Chondrocyte (in vitro differentiated cells): ENCODE measurements around the gene CSPG4. TPM values are rescaled to one million over a fixed set of nuclear protein-coding genes. Genes with fewer than 3 reads are reported as not detected.
A peak's percentile ranks its signal among the peaks of the same experiment; 100 is the strongest.
"Not testable (repeated sequence)": the region's sequence is repeated elsewhere in the genome, so short reads cannot be mapped to it uniquely, and the experiment has no call there.

Experiments used
- DNase-seq: peaks from one replicate; pipeline ENCODE4 v3.0.0; 2021; ENCODE audit warnings: mixed read lengths, low spot score
- H3K27ac Mint-ChIP-seq: one replicate; pipeline ENCODE4 v1.8.0; 2021; ENCODE audit warnings: mild to moderate bottlenecking, moderate library complexity, mixed read lengths; ENCODE audit not compliant: unreplicated experiment
- H3K27me3 Mint-ChIP-seq: 2 replicates; pipeline ENCODE4 v1.8.0; 2021; ENCODE audit warnings: low read depth, mixed read lengths
- H3K36me3 Mint-ChIP-seq: 2 replicates; pipeline ENCODE4 v1.8.0; 2021; ENCODE audit warnings: low read depth, mixed read lengths
- H3K4me1 Mint-ChIP-seq: 2 replicates; pipeline ENCODE4 v1.8.0; 2021; ENCODE audit warnings: low read depth, mild to moderate bottlenecking, mixed read lengths
- H3K4me3 Mint-ChIP-seq: one replicate; pipeline ENCODE4 v1.8.0; 2021; ENCODE audit warnings: mild to moderate bottlenecking, moderate library complexity, mixed read lengths; ENCODE audit not compliant: unreplicated experiment
- H3K9me3 Mint-ChIP-seq: 2 replicates; pipeline ENCODE4 v1.8.0; 2021; ENCODE audit warnings: low read depth, mixed read lengths
- total RNA-seq: library from RNA; stranded (reverse); gene quantifications from 3 replicates; pipeline ENCODE4 v1.2.1, GENCODE V29; 2021
- TF ChIP-seq, protein P1 (sequence below): fragments of 200-600 bp; sonication (generic); IDR thresholded peaks from 2 replicates; pipeline ENCODE4 v1.5.0; 2021; ENCODE audit warnings: antibody characterized with exemption, mild to moderate bottlenecking, moderate library complexity

The CSPG4 gene
- total RNA-seq, 1 donor from 2014 or later = 595 TPM

DNA sequence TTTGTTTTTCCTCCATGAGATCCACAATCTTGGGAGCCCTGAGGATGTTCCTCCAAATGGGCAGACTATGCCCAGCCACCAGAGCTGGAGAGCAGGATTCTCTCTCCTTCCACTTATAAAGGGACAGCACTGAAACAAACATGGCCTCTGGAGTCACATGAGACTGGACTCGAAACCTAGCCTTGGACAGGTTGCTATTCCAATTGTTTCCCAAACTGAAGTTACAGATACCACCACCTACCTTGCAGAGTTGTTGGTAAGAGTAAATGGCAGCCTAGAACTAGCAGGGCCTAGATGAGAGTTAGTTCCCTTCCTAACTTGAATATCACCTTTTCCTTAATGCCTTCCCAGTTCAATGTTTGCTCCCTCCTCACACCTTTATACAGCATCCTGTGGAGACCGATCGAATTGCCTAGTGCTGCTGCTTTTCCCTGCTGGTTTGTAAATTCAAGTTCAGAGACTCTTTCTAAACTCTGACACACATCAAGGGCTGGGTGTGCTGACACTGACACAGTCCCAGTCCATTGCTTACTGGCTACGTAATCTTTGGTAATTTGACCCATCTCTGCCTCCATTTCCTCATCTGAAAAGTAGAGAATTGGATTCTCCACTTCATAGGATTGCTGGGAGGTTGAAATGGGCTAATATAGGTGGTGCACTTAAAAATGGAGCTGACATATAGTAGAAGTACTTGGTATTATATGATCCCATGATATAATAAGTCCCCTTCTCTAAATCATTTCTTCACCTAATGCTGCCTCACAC is 75.2 kb downstream of the CSPG4 start:
- no peak for DNase-seq
- TF ChIP-seq, protein P1, sequence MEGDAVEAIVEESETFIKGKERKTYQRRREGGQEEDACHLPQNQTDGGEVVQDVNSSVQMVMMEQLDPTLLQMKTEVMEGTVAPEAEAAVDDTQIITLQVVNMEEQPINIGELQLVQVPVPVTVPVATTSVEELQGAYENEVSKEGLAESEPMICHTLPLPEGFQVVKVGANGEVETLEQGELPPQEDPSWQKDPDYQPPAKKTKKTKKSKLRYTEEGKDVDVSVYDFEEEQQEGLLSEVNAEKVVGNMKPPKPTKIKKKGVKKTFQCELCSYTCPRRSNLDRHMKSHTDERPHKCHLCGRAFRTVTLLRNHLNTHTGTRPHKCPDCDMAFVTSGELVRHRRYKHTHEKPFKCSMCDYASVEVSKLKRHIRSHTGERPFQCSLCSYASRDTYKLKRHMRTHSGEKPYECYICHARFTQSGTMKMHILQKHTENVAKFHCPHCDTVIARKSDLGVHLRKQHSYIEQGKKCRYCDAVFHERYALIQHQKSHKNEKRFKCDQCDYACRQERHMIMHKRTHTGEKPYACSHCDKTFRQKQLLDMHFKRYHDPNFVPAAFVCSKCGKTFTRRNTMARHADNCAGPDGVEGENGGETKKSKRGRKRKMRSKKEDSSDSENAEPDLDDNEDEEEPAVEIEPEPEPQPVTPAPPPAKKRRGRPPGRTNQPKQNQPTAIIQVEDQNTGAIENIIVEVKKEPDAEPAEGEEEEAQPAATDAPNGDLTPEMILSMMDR = no peak
- H3K4me1 Mint-ChIP-seq = peaks cover 30% of the 10 kb centered on the region
- H3K4me3 Mint-ChIP-seq = no peak overlapping the region
- H3K27me3 Mint-ChIP-seq = no peaks in the 10 kb centered on the region
- H3K9me3 Mint-ChIP-seq = no peaks in the 10 kb centered on the region
- H3K36me3 Mint-ChIP-seq = no peaks in the 10 kb centered on the region
- H3K27ac Mint-ChIP-seq = peak overlapping the region; percentile 66

GRCh38 chr15:75636026-75636425 is 76.6 kb downstream of the CSPG4 start:
- DNase-seq = no peak
- TF ChIP-seq, protein P1 = no peak
- Mint-ChIP-seq H3K4me1 (peaks cover 26% of the 10 kb centered on the region), H3K27me3 (no peaks in the 10 kb centered on the region), H3K36me3 (no peaks in the 10 kb centered on the region), H3K9me3 (no peaks in the 10 kb centered on the region), H3K27ac (peak overlapping the region; percentile 5), H3K4me3 (no peak overlapping the region)

DNA sequence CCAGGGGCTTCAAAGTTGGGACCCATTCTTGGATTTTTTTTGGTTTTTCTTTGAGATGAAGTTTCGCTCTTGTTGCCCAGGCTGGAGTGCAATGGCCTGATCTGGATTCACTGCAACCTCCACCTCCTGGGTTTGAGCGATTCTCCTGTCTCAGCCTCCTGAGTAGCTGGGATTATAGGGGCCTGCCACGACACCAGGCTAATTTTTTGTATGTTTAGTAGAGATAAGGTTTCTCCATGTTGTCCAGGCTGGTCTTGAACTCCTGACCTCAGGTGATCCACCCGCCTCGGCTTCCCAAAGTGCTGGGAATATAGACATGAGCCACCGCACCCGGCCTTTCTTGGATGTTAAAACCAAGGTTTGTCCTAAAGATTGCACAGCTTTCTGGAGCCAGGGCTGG is 78.7 kb downstream of the CSPG4 start:
- DNase-seq, H3K9me3 Mint-ChIP-seq, H3K4me3 Mint-ChIP-seq, H3K36me3 Mint-ChIP-seq, H3K27ac Mint-ChIP-seq, H3K27me3 Mint-ChIP-seq: not testable (repeated sequence)
- H3K4me1 Mint-ChIP-seq = peaks cover 16% of the 10 kb centered on the region

DNA sequence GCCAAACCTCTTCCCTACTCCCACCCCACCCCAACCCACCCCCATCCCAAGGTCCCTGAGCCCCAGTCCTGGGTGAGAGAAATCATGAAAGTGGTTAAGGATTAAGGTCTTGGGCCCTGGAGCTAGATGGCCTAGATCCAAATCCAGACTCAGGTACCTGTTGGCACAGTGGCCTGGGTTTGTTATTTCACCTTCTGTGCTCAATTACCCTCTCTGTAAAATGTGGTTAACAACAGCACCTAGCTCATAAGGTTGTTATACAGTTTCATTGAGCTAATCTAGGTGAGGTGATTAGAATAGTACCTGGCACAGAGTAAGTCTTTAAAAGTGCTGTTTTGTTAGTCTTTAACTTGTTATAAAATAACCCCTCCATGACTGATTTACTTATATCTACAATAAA is 80.7 kb downstream of the CSPG4 start:
- H3K36me3 Mint-ChIP-seq = no peaks in the 10 kb centered on the region
- TF ChIP-seq, protein P1 = no peak

DNA sequence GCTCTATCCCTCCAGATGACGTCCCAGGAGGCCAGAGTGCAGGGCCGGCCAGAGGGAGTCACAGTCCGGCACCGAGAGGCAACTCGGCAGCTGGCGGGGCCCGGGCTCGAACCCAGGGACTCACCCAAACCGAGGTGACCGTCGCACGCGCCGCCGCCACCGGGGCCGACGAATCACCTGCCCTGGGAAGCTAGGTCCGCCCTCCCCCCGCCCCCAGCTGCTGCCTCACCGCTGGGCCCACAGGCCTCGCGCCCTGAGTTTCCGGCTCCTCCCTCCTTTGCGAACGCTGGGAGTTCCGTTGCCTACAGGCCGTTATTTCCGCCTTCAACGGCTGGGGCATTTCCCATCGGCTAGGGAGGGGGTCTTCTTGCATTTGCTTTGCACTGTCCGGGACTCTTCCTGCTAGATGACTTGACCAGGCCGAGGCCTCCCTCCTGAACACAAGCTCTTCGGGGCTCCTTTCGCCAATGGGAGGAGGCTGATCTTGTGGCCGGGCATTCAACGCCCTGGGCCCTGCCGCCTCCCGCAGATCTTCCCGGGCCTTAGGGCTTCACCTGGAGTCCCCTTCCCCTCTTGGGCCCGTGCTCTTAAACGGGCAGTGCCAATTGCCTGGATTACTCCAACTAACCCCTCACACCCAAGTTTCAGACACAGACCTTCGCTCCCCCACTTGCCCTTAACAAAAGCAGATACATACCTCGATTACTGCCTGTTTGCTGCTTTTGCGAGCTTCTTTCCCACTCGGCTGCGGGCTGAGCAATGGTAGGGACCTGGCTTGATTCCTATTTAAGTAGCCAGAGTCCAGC is 86.9 kb downstream of the CSPG4 start, which contains the start of gene SNUPN:
Gene SNUPN, minus strand, starts transcription at position 184 of the 806 bp plus-strand sequence. CDS start 4,674 bp downstream, outside the sequence.
- no peaks in the 10 kb centered on the region for H3K36me3 Mint-ChIP-seq
- TF ChIP-seq, protein P1 = no peak
- H3K4me1 Mint-ChIP-seq = peaks cover 29% of the 10 kb centered on the region
- no peaks in the 10 kb centered on the region for H3K9me3 Mint-ChIP-seq
- peak within 1 kb of the TSS; percentile 90 for H3K4me3 Mint-ChIP-seq
- H3K27ac Mint-ChIP-seq = peak within 1 kb of the TSS; percentile 96
- no peaks in the 10 kb centered on the region for H3K27me3 Mint-ChIP-seq
- peak; percentile 97 for DNase-seq

More for the DNA sequence above, 80.7 kb downstream of the CSPG4 start:
- Mint-ChIP-seq H3K9me3 (no peaks in the 10 kb centered on the region), H3K4me3 (no peak overlapping the region), H3K4me1 (peaks cover under 1% of the 10 kb centered on the region), H3K27ac (no peak overlapping the region), H3K27me3 (no peaks in the 10 kb centered on the region)
- DNase-seq = no peak

Other genes with a start within 250 kb of the CSPG4 start
- gene PTPN9, start 133.5 kb downstream of the CSPG4 start, total RNA-seq = 33.2 to 36.8 TPM (median 33.6 TPM) in 3 replicates
- gene SNUPN, start 87.1 kb downstream of the CSPG4 start, total RNA-seq = 18.6 to 22.7 TPM (median 21.7 TPM) in 3 replicates
- 28.7 to 30.0 TPM (median 29.0 TPM) in 3 replicates for gene IMP3, start 72.6 kb downstream of the CSPG4 start, total RNA-seq
- gene SNX33, start 64.9 kb downstream of the CSPG4 start, total RNA-seq = 21.6 to 31.2 TPM (median 30.2 TPM) in 3 replicates
- 60.6 to 77.5 TPM (median 62.1 TPM) in 3 replicates for gene UBE2Q2, start 130.6 kb upstream of the CSPG4 start, total RNA-seq
- gene FBXO22, start 191.0 kb upstream of the CSPG4 start, total RNA-seq = 33.6 to 40.1 TPM (median 35.1 TPM) in 3 replicates